Activated CD8-positive, alpha-beta memory T cell treated with anti-CD3 and anti-CD28 coated beads for 24 hours (primary cell): ENCODE measurements around the gene HSPA1B.
"Not testable (repeated sequence)": the region's sequence is repeated elsewhere in the genome, so short reads cannot be mapped to it uniquely, and the experiment has no call there.

ENCODE experiments used
- DNase-seq: peaks from one replicate; pipeline ENCODE4 v3.0.0-alpha.2; 2020

The HSPA1B gene

DNA sequence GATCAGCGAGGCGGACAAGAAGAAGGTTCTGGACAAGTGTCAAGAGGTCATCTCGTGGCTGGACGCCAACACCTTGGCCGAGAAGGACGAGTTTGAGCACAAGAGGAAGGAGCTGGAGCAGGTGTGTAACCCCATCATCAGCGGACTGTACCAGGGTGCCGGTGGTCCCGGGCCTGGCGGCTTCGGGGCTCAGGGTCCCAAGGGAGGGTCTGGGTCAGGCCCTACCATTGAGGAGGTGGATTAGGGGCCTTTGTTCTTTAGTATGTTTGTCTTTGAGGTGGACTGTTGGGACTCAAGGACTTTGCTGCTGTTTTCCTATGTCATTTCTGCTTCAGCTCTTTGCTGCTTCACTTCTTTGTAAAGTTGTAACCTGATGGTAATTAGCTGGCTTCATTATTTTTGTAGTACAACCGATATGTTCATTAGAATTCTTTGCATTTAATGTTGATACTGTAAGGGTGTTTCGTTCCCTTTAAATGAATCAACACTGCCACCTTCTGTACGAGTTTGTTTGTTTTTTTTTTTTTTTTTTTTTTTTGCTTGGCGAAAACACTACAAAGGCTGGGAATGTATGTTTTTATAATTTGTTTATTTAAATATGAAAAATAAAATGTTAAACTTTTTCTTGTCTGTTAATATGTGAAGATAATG is 2.2 kb downstream of the HSPA1B start:
- DNase-seq: no peak

DNA sequence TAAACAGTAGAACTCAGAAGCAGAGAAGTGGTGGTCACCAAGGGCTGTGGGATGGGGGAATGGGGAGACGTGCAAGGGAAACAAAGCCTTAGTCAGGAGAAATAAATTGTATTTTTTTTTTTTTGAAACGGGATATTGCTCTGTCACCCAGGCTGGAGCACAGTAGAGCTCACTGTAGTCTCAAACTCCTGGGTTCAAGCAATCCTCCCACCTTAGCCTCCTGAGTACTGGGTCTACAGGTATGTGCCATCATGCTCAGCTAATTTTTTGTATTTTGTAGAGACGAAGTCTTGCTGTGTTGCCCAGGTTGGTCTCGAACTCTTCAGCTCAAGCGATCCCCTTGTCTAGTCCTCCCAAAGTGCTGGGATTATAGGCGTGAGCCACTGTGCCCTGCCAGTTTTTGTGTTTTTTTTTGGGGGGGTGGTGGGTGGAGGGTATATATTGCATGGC is 3.4 kb downstream of the HSPA1B start:
- DNase-seq: no peak

DNA sequence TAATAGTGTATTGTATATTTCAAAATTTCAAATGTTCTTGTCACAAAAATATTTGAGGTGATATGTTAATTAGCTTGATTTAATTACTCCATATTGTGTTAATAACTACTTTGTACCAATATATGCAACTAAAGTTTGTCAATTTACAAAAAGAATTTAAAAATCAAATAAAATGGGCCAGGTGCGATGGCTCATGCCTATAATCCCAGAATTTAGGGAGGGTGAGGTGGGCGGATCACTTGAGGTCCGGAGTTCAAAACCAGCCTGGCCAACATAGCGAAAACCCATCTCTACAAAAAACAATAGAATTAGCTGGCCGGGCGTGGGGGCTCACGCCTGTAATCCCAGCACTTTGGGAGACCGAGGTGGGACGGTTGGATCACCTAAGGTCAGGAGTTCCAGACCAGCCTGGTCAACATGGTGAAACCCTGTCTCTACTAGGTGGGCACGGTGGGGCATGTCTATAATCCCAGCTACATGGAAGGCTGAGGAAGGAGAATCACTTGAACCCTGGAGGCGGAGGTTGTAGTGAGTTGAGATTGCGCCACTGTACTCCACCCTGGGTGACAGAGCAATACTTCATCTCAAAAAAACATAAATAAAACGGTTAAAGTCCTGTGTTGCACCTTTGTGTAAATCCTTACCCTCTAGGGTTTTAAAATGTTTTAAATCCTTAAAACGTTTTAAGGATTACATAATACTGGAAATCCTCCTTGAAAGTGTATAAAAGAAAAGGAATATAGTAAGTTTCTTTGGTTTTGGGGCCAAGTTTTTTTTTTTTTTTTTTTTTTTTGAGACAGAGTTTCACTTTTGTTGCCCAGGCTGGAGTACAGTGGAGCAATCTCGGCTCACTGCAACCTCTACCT is 4.0 kb downstream of the HSPA1B start:
- DNase-seq: no peak

DNA sequence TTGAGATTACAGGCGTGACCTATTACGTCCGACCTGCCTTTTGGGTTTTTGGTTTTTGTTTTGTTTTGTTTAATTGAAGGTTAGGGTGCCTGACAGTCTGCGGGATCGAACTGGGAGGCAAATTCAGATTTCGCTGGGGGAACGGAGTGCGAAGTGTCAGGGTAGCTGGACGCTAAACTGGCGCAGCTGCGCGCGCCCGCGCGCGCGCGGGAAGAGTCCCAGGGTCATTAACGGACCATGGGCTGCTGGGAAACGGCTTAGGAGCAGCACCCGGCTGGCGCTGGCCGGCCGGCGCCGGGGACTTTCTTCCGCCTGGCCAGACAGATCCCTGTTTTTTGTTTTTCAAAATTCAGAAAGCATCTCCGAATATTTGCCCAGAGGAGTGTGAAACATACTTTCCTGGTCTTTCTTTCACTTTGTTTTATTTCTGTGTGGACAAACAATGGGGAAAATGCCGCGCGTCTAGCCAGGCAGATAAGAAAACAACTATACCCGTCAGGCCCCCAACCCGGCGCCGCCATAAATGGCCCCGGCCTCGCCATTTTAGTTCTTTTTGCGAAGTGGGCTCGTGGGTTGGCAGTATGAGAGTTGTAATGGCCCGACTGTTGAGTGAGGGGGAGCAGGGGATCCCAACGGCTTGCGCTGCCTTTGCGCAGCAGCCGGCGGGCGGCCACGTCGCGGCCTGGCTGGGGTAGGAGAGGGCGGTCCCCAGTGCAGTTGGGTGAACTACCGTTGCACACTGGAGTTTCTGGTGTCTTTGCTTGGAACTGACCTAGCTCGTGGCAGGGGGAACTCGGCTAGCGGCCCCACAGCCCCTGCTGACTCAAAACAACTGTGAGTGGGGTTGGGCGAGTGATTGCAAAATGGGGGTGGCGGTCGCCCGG is 7.1 kb downstream of the HSPA1B start:
- peak; percentile 95 for DNase-seq

DNA sequence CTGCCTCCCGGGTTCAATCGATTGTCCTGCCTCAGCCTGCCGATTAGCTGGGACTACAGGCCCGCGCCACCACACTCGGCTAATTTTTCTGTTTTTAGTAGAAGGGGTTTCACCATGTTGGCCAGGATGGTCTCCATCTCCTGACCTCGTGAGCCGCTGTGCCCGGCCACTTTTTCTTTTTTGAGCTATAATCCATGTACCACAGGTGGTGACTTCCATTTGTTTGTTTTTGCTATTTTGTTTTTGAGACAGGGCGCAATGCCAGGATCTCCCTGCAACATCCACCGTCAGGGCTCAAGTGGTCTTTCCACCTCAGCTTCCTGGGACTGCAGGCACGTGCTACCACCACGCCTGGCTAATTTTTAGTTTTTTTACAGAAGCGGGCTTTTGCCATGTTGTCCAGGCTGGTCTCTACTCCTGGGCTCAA is 8.5 kb downstream of the HSPA1B start:
- DNase-seq: peak; percentile 71

DNA sequence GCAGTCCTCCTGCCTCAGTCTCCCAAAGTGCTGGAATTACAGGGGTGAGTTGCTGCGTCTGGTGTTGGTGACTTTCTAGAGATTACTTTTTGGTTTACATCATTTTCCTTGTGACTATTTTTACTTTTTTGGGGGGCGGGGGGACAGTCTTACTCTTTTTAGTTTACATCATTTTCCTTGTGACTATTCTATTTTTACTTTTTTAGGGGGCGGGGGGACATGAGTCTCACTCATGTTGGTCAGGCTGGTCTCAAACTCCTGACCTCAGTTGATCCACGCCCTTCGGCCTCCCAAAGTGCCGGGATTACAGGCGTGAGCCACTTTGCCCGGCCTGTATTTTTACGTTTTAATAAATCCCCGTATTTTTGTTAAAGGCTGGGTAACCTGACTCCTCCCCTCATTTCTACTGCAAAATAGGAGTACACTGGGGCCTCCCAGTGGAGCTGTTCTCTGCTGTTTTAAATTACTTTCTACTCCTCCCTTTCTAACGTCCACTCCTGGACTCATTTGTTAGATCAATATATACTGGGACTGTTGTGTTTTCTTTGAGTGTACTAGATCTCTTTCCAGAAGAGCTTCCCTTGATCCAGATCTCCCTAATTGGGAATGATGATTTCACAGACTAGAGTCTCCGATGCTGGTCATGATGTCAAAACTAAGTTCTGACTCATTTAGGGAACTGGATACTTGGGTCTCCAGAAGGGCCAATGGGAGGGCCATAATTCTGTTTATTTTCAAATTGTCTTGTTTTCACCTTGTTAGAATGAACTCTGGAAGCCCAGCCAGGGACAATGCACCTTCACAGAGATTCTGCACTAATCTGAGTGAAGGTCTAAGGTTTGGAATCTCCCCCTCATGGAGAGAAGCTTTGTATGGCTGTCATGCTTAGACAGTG is 9.2 kb downstream of the HSPA1B start:
- no peak for DNase-seq

DNA sequence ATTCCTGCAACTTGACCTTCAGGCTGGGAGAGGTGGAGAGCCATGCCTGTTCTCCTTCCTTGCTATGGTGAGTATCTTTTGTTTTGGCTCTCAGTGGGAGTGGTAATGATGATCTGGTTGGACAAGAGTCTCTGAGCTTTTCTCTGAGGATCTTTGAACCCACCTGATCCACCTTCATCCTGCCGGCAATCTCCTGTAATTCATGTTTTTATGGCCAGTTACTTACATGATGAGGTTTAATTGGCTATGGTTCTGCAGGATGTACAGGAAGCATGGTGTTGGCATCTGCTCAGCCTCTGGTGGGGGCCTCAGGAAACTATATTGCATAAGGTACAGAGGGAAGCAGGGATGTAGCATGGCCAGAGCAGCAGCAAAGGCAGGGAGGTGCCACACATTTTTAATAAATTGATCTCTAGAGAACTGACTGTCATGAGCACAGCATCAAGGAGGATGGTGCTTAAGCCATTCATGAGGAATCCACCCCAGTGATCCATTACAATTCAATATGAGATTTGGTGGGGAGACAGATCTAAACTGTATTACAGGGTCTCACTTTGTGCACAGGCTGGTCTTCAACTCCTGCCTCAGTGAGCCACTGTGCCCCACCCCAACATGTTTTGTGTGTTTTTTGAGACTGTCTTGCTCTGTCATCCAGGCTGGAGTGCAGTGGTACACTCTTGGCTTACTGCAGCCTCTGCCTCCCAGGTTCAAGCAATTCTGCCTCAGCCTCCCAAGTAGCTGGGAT is 10.0 kb downstream of the HSPA1B start:
- DNase-seq: no peak

DNA sequence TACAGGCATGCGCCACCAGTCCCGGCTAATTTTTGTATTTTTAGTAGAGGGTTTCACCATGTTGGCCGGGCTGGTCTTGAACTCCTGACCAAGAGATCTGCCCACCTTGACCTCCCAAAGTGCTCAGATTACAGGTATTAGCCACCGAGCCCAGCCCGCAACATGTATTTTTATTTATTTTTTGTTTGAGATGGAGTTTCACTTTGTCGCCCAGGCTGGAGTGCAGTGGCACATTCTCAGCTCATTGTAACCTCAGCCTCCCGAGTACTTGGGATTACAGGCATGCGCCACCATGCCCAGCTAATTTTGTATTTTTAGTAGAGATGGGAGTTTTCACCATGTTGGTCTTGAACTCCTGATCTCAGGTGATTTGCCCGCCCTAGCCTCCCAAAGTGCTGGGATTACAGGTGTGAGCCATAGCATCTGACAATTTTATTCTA is 10.6 kb downstream of the HSPA1B start:
- DNase-seq: not testable (repeated sequence)

DNA sequence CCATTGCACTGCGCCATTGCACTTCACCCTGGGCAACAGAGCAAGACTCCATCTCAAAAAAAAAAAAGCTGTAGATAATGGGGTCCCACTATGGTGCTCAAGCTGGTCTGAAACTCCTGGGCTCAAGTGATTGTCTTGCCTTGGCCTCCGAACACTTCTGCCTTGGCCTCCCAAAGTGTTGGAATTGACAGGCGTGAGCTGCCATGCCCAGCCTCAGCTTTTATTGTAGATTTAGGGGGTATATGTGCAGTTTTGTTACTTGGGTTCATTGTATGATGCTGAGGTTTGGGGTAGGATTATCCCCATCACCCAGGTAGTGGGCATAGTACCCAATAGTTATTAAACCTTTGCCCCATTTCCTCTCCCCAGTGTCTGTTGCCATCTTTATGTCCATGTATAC is 11.4 kb downstream of the HSPA1B start:
- DNase-seq: no peak

DNA sequence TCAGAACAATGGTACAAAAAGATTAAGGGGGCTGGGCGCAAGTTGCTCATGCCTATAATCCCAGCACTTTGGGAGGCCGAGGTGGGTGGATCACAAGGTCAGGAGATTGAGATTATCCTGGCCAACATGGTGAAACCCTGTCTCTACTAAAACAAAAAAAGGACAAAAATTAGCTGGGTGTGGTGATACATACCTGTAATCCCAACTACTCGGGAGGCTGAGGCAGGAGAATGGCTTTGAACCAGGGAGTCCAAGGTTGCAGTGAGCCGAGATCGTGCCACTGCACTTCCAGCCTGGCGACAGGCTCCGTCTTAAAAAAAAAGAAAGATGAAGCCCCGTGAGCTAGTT is 12.2 kb downstream of the HSPA1B start:
- DNase-seq: not testable (repeated sequence)

DNA sequence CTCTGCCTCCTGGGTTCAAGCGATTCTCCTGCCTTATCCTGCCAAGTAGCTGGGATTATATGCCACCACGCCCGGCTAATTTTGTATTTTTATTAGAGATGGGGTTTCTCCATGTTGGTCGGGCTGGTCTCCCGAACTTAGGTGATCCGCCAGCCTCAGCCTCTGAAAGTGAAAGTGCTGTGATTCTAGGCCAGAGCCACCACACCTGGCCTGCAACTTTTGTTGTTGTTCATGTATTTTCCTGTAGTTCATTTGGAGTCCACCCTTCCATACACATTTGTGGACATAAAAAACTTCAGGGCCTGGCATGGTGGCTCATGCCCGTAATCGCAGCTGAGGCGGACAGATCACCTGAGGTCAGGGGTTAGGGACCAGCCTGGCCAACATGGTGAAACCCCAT is 14.5 kb downstream of the HSPA1B start:
- peak; percentile 67 for DNase-seq

DNA sequence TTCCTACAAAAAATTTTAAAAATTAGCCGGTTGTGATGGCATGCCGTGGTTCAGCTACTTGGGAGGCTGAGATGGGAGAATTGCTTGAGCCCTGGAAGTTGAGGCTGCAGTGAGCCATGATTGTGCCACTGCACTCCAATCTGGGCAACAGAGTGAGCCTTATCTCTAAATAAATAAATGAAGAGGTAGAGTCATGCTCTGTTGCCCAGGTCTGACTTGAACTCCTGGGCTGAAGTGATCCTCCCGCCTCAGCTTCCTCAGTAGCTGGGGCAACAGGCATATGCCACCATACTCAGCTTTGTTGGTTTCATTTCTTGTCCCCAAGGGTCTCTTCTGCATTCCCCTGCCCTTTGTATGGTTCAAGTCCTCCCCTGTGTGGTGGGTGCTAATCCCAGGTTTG is 17.0 kb downstream of the HSPA1B start:
- no peak for DNase-seq

DNA sequence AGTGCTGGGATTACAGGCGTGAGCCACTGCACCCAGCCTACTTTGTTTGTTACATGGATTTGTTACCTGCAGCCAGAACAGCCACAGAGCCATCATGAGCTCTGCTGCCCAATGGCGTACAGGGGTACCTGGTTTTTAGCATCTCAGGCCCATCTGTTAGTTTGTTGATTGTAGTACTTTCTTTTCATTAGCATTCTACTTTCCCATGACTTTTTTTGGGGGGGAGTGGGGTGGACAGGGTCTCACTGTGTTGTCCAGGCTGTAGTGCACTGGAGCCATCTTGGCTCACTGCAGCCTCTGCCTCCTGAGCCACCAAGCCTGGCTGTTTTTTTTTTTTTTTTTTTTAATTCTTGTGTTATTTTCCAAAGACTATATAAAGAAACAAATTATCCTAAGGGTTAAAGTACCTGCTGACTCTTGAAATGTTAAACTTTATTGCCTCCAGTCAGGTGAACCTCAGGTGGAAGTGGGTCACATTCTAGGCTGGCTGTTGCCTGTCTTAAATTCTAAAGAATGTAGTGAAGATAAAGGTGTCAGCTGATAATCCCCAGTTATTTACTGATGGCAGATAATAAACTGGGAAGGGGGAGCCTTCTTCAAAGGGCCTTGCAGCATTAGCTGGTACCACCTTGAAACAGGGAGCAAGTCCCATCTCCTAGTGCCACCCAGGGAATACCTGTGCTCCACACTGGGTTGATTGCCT is 19.9 kb downstream of the HSPA1B start:
- DNase-seq: no peak

DNA sequence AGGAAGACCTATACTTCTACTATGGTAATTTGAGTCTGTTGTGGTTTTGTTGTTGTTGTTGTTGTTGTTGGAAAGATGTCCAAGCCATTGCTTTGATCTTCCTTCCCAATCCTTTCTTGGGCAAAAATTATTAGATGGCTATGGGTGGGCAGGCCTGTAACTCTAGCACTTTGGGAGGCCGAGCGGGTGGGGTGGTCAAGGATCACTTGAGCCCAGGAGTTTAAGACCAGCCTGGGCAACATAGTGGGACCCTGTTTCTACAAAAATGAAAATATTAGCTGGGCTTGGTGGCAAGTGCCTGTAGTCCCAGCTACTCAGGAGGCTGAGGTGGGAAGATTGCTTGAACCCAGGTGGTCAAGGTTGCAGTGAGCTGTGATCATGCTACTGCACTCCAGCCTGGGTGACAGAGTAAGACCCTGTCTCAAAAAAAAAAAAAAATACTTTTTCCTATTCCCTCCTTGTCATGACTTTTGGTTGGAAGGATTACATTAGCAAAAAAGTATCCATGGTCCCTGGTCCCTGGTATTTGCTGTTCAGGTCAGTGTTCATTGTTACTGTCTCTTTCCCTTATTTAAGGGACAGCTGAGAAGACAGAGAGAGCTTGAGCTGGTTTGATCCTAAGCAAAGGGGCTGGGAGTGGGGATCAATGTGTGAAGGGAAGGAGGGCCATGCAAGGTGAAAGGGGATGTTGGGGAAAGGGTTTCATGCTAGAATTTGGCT is 23.4 kb downstream of the HSPA1B start:
- DNase-seq: no peak

DNA sequence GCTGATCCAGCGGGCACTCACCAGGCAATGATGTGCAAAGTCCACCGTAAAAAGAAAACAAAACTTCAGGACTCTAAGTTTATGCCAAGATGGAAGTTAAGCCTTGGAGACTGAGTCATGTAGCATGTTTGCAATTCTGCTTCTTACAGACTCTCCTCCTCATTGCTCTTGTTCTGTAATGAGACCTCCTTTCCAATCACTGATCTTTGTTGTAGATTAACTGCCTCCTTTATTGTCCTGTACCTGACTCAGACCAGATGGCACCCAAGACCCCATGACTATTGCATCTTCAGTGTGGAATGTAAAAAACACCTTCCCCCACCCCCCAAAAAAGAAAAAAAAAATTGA is 23.9 kb downstream of the HSPA1B start:
- DNase-seq: no peak

DNA sequence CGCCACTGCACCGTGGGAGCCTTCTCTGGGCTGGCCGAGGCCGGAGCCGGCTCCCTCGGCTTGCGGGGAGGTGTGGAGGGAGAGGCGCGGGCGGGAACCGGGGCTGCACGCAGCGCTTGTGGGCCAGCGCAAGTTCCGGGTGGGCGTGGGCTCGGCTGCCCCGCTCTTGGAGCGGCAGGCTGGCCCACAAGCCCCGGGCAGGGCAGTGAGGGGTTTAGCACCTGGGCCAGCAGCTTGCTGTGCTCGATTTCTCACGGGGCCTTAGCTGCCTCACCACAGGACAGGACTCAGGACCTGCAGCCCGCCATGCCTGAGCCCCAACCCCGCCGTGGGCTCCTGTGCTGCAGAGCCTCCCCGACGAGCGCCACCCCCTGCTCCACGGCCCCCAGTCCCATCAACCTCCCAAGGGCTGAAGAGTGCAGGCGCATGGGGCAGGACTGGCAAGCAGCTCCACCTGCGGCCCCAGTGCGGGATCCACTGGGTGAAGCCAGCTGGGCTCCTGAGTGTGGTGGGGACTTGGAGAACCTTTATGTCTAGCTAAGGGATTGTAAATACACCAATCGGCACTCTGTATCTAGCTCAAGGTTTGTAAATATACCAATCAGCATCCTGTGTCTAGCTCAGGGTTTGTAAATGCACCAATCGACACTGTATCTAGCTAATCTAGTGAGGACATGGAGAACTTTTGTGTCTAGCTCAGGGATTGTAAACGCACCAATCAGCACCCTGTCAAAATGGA is 24.6 kb downstream of the HSPA1B start:
- DNase-seq: not testable (repeated sequence)

DNA sequence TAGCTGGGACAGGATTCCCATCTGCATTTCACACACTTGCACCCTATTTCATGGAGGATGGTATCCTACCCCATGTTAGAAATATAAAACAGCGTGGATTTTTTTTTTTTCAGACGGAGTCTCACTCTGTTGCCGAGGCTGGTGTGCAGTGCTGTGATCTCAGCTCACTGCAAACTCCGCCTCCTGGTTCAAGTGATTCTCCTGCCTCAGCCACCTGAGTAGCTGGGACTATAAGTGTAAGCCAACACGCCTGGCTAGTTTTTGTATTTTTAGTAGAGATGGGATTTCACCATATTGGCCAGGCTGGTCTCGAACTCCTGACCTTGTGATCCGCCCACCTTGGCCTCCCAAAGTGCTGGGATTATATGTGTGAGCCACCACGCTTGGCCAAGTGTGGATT is 30.2 kb downstream of the HSPA1B start:
- not testable (repeated sequence) for DNase-seq

DNA sequence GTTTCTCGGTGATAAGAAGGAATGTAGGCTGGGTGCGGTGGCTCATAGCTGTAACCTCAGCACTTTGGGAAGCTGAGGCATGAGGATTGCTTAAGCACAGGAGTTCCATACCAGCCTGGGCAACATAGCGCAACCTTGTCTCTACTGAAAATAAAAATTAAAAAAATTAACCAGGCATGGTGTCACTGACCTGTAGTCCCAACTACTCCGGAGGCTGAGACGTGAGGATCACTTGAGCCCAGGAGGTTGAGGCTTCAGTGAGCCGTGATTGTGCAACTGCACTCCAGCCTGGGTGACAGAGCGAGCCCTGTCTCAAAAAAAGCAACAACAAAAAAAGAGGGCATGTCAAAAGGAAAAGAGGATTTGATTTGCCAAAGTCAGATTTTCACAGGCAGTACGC is 31.2 kb downstream of the HSPA1B start:
- no peak for DNase-seq

DNA sequence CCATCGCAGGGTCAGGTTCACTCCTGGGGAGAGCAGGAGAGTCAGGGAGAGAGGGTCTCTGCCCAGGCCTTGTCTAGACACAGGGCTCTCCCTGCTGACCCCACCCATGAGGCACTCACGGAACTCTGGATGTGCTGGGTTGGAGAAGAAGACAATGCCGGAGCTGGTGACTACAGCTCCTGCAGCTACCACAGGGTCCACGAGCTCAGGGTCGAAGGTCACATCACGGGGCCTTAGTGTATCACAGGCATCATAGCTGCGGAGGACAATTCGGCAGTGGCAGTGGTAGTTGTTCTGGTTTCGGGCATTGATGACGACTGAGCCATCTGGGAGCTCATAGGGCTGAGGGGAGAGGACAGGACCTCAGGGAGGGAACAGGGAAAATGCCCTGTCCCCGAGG is 32.4 kb downstream of the HSPA1B start:
- DNase-seq: no peak

DNA sequence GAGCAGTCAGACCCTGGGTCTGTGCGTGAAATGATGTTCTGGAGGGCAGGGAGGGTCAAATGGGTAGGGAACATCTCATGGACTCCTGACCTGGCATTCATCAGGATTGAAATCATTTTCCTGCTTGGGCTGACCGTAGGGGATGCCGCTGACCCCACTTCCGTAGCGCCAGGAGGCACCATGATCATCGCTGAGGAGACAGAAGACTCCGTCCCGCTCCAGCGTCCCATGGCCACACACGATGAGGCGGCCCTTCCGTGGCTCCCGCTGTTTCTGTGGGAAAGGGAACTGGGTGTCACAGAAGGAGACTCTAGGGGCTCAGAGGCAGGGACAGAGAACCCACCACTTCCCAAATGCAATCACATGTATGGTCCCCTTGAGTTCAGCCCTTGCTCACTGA is 32.8 kb downstream of the HSPA1B start:
- no peak for DNase-seq
